PC-9 (cell line): ENCODE measurements around the gene HIGD2B. TPM values are rescaled to one million over a fixed set of nuclear protein-coding genes. Genes with fewer than 3 reads are reported as not detected.

Experiments used
- Bru-seq: library from RNA; stranded (reverse); fragments of 400-500 nt; gene quantifications from one replicate; lab custom pipeline; 2021; lab: Mats Ljungman, UMichigan
- BruChase-seq, 2 experiments: library from RNA; stranded (reverse); fragments of 400-500 nt; gene quantifications; one replicate each; lab custom pipeline; 2021; lab: Mats Ljungman, UMichigan
- BruUV-seq: library from RNA; stranded (reverse); fragments of 400-500 nt; replicated peaks from 2 replicates; lab custom pipeline; 2021; lab: Mats Ljungman, UMichigan
- CTCF ChIA-PET: fragments of 300-600 bp; sonication (Branson Sonifier 250); formaldehyde crosslinking; loops from one replicate; lab custom pipeline; 2022; ENCODE audit warnings: antibody characterized with exemption; lab: Charles Lee
- POLR2A ChIA-PET: fragments of 300-600 bp; sonication (Branson Sonifier 250); formaldehyde crosslinking; loops from one replicate; lab custom pipeline; 2022; ENCODE audit warnings: antibody characterized with exemption; ENCODE audit not compliant: unreplicated experiment; lab: Charles Lee
- DNase-seq, 2 experiments: peaks; one replicate each; pipeline versions ENCODE4 v3.0.0 to v3.0.0-alpha.2; 2015 to 2022; ENCODE audit warnings: mixed read lengths in 1 of 2
- H2AFZ ChIP-seq: fragments of 200-600 bp; sonication (generic); 2 replicates; pipeline ENCODE4 v1.8.1; 2017; ENCODE audit warnings: antibody characterized with exemption
- H3F3A ChIP-seq: fragments of 200-600 bp; sonication (generic); 2 replicates; pipeline ENCODE4 v1.8.1; 2017; ENCODE audit warnings: antibody characterized with exemption, mild to moderate bottlenecking, low read depth; ENCODE audit not compliant: insufficient read depth
- H3K27ac ChIP-seq: fragments of 200-600 bp; sonication (generic); 2 replicates; pipeline ENCODE4 v1.6.1; 2016; ENCODE audit warnings: mixed run types
- H3K27me3 ChIP-seq: fragments of 200-600 bp; sonication (generic); 2 replicates; pipeline ENCODE4 v1.6.1; 2016; ENCODE audit warnings: low read depth, mixed run types; ENCODE audit not compliant: insufficient read depth
- H3K36me3 ChIP-seq: fragments of 200-600 bp; sonication (generic); 2 replicates; pipeline ENCODE4 v1.6.1; 2016; ENCODE audit warnings: low read depth, mixed run types
- H3K4me1 ChIP-seq: fragments of 200-600 bp; sonication (generic); replicated peaks from 2 replicates; pipeline ENCODE4 v1.6.1; 2016; ENCODE audit warnings: mixed run types; ENCODE audit not compliant: insufficient read depth
- H3K4me2 ChIP-seq: fragments of 200-600 bp; sonication (generic); 2 replicates; pipeline ENCODE4 v1.6.1; 2017; ENCODE audit warnings: mixed run types
- H3K4me3 ChIP-seq: fragments of 200-600 bp; sonication (generic); 2 replicates; pipeline ENCODE4 v1.6.1; 2016; ENCODE audit warnings: mixed run types
- H3K79me2 ChIP-seq: fragments of 200-600 bp; sonication (generic); 2 replicates; pipeline ENCODE4 v1.6.1; 2017; ENCODE audit warnings: low read depth, mixed run types
- H3K9me2 ChIP-seq: fragments of 200-600 bp; sonication (generic); 2 replicates; pipeline ENCODE4 v1.8.1; 2017; ENCODE audit warnings: mild to moderate bottlenecking; ENCODE audit not compliant: insufficient read depth
- H3K9me3 ChIP-seq: fragments of 200-600 bp; sonication (generic); 2 replicates; pipeline ENCODE4 v1.8.1; 2016; ENCODE audit warnings: low read depth; ENCODE audit not compliant: insufficient read depth
- H4K20me1 ChIP-seq: fragments of 200-600 bp; sonication (generic); 2 replicates; pipeline ENCODE4 v1.8.1; 2017; ENCODE audit not compliant: insufficient read depth
- CTCF ChIP-seq: fragments of 200-600 bp; sonication (generic); conservative IDR thresholded peaks from 2 replicates; pipeline ENCODE4 v1.6.1; 2017; ENCODE audit warnings: mixed run types, antibody characterized with exemption, mild to moderate bottlenecking, moderate library complexity
- EZH2 ChIP-seq: fragments of 200-600 bp; sonication (generic); IDR thresholded peaks from 2 replicates; pipeline ENCODE4 v1.8.0; 2017; ENCODE audit warnings: antibody characterized with exemption, low read depth
- intact Hi-C: fragments of 100-400 bp; cut with micrococcal nuclease; formaldehyde crosslinking; loops from one replicate; pipeline ENCODE4 v1.10.0; 2022; ENCODE audit not compliant: unreplicated experiment
- long read RNA-seq: library from polyadenylated mRNA; stranded (forward); transcript quantifications from one replicate; pipeline ENCODE4 v2.0.0, GENCODE V29; 2022
- total RNA-seq: library from RNA; stranded (reverse); gene quantifications from 2 replicates; pipeline ENCODE4 v1.2.3, GENCODE V29; 2021

HIGD2B gene
- total RNA-seq (0.35 TPM in 1 of 2 replicates, not detected in the other), Bru-seq, nascent RNA (percentile 28 among the genes with signal in this experiment), BruChase-seq, experiment 1, labeled RNA remaining after a 2-hour chase (percentile 21 among the genes with signal in this experiment), BruChase-seq, experiment 2, labeled RNA remaining after a 6-hour chase (percentile 16 among the genes with signal in this experiment)
- long read RNA-seq: 0 reads

- no peaks in the 10 kb centered on the region for H4K20me1 ChIP-seq
- BruUV-seq: TSS peak; percentile 82
- H3K4me2 ChIP-seq: peak within 1 kb of the TSS; percentile 99
- H3K27ac ChIP-seq: peak within 1 kb of the TSS; percentile 79
- H3F3A ChIP-seq: peaks cover 21% of the 10 kb centered on the region
- H3K4me3 ChIP-seq: peak within 1 kb of the TSS; percentile 72
- POLR2A ChIA-PET: interaction anchor here (0.5 to 0.7 kb wide), 4 partner anchors 12 to 335 kb away, joined by 3 to 12 read pairs (median 4); no protein-coding TSS in a partner anchor
- peak; percentile 83 to 92 for DNase-seq
- no peaks in the 10 kb centered on the region for H3K36me3 ChIP-seq
- intact Hi-C loops: no loop called here
- TF ChIP-seq CTCF (no peak), EZH2 (no peak)
- CTCF ChIA-PET: interaction anchor here (0.6 to 1.0 kb wide), 4 partner anchors 36 to 1257 kb away, joined by 3 to 10 read pairs (median 6); no protein-coding TSS in a partner anchor
- H3K27me3 ChIP-seq: no peaks in the 10 kb centered on the region
- H3K9me3 ChIP-seq: no peaks in the 10 kb centered on the region
- H2AFZ ChIP-seq: peak within 1 kb of the TSS; percentile 87
- no peaks in the 10 kb centered on the region; the same call in 1 of the 2 replicates for H3K9me2 ChIP-seq
- 0 out of 2 replicates have a peak, but pooled peaks cover 9% of the 10 kb centered on the region for H3K4me1 ChIP-seq
- H3K79me2 ChIP-seq: peaks cover 3% of the 10 kb centered on the region; the same call in 1 of the 2 replicates
Measured at GRCh38 chr15:72685925-72686794, at the start of gene HIGD2B, which contains the start of gene BBS4. HIGD2B (minus strand) TSS chr15:72686182; CDS start chr15:72676374, 9,808 bp downstream. BBS4 (plus strand) TSS chr15:72686207; CDS start chr15:72686228, 21 bp downstream.

- Histone ChIP-seq H3K9me2 (no peaks in the 10 kb centered on the region), H3K9me3 (no peaks in the 10 kb centered on the region), H3K4me3 (no peak overlapping the region), H3F3A (no peaks in the 10 kb centered on the region), H3K4me2 (no peak overlapping the region), H3K4me1 (no peaks in the 10 kb centered on the region), H3K36me3 (no peaks in the 10 kb centered on the region; the same call in 1 of the 2 replicates), H3K79me2 (no peaks in the 10 kb centered on the region), H3K27me3 (no peaks in the 10 kb centered on the region), H3K27ac (no peak overlapping the region), H2AFZ (no peak overlapping the region), H4K20me1 (no peaks in the 10 kb centered on the region)
- CTCF ChIA-PET: interaction anchor here (1.1 kb wide), 1 partner anchor 13 kb away, joined by 3 read pairs; no protein-coding TSS in a partner anchor
- no TSS peak for BruUV-seq
- DNase-seq: no peak
- TF ChIP-seq CTCF: no peak
- intact Hi-C loops: no loop called here
- POLR2A ChIA-PET: no interaction called here
Measured at GRCh38 chr15:72735111-72735510, 49.1 kb upstream of the HIGD2B start.

GRCh38 chr15:72733941-72734738 is 48.2 kb upstream of the HIGD2B start:
- H3K4me1 ChIP-seq: no peaks in the 10 kb centered on the region
- ChIA-PET CTCF (no interaction called here), POLR2A (no interaction called here)
- no peaks in the 10 kb centered on the region for H3K9me2 ChIP-seq
- H2AFZ ChIP-seq: no peak overlapping the region
- H3K9me3 ChIP-seq: no peaks in the 10 kb centered on the region
- no peaks in the 10 kb centered on the region for H4K20me1 ChIP-seq
- no peak overlapping the region for H3K27ac ChIP-seq
- H3K27me3 ChIP-seq: no peaks in the 10 kb centered on the region
- no TSS peak for BruUV-seq
- TF ChIP-seq EZH2 (no peak), CTCF (no peak)
- H3F3A ChIP-seq: no peaks in the 10 kb centered on the region
- no peaks in the 10 kb centered on the region for H3K79me2 ChIP-seq
- no peak overlapping the region for H3K4me3 ChIP-seq
- no peak overlapping the region for H3K4me2 ChIP-seq
- intact Hi-C loops: no loop called here
- H3K36me3 ChIP-seq: no peaks in the 10 kb centered on the region; the same call in 1 of the 2 replicates
- DNase-seq: no peak
